Neuronal stem cell (in vitro differentiated cells): Measurements from ENCODE around the gene ST3GAL4.
"Not testable (repeated sequence)": the region's sequence is repeated elsewhere in the genome, so short reads cannot be mapped to it uniquely, and the experiment has no call there.

Experiments
- DNase-seq: peaks from one replicate; pipeline ENCODE4 v3.0.0-alpha.2; 2013; ENCODE audit warnings: low spot score
- H2AFZ ChIP-seq: one replicate; pipeline ENCODE4 v1.6.1; 2013; ENCODE audit warnings: mild to moderate bottlenecking, low read length, inconsistent platforms
- H2AK5ac ChIP-seq: 2 replicates; pipeline ENCODE4 v1.6.1; 2013; ENCODE audit warnings: low read depth, mild to moderate bottlenecking, inconsistent platforms, low read length, moderate library complexity, mixed read lengths
- H2BK120ac ChIP-seq: 2 replicates; pipeline ENCODE4 v1.6.1; 2013; ENCODE audit warnings: low read depth, mild to moderate bottlenecking, inconsistent platforms, low read length, moderate library complexity, mixed read lengths
- H2BK12ac ChIP-seq: one replicate; pipeline ENCODE4 v1.6.1; 2013; ENCODE audit warnings: low read length, inconsistent platforms
- H2BK15ac ChIP-seq: 2 replicates; pipeline ENCODE4 v1.6.1; 2013; ENCODE audit warnings: mild to moderate bottlenecking, low read length, inconsistent platforms, mixed read lengths
- H2BK5ac ChIP-seq: one replicate; pipeline ENCODE4 v1.6.1; 2013; ENCODE audit warnings: inconsistent platforms, mild to moderate bottlenecking, low read length, moderate library complexity
- H3K14ac ChIP-seq: one replicate; pipeline ENCODE4 v1.6.1; 2013; ENCODE audit warnings: low read length, inconsistent platforms
- H3K18ac ChIP-seq: 2 replicates; pipeline ENCODE4 v1.6.1; 2013; ENCODE audit warnings: low read length, inconsistent platforms
- H3K23ac ChIP-seq: 2 replicates; pipeline ENCODE4 v1.6.1; 2013; ENCODE audit warnings: low read depth, mild to moderate bottlenecking, mixed read lengths, low read length, inconsistent platforms; ENCODE audit not compliant: poor library complexity
- H3K27ac ChIP-seq: replicated peaks from 3 replicates; pipeline ENCODE4 v1.5.1; 2013; ENCODE audit warnings: low read length, inconsistent platforms
- H3K27me3 ChIP-seq, 3 experiments: 2 replicates each; pipeline ENCODE4 v1.6.1; 2013; ENCODE audit warnings: low read length in 3 of 3, mild to moderate bottlenecking in 2 of 3, inconsistent platforms in 1 of 3, low read depth in 1 of 3, mixed read lengths in 1 of 3, moderate library complexity in 1 of 3; ENCODE audit not compliant: control insufficient read depth in 3 of 3, insufficient read depth in 3 of 3
- H3K36me3 ChIP-seq, 2 donors: replicated peaks in 1 of 2; 2 replicates each; pipeline ENCODE4 v1.6.1; 2013; ENCODE audit warnings: low read length in 2 of 2; ENCODE audit not compliant: control insufficient read depth in 2 of 2, insufficient read depth in 2 of 2
- H3K4ac ChIP-seq: 2 replicates; pipeline ENCODE4 v1.6.1; 2013; ENCODE audit warnings: inconsistent platforms, mild to moderate bottlenecking, low read length, moderate library complexity
- H3K4me1 ChIP-seq, 2 donors: 1 replicate in 1 of 2; 2 replicates in 1 of 2; pipeline ENCODE4 v1.6.1; 2013; ENCODE audit warnings: low read length in 2 of 2, low read depth in 1 of 2; ENCODE audit not compliant: control insufficient read depth in 2 of 2, insufficient read depth in 1 of 2
- H3K4me2 ChIP-seq: one replicate; pipeline ENCODE4 v1.6.1; 2013; ENCODE audit warnings: mild to moderate bottlenecking, low read length, inconsistent platforms; ENCODE audit not compliant: insufficient read depth, poor library complexity, severe bottlenecking
- H3K4me3 ChIP-seq, 2 donors: 2 replicates each; pipeline ENCODE4 v1.5.1; 2013; ENCODE audit warnings: low read length in 2 of 2, mild to moderate bottlenecking in 2 of 2, inconsistent platforms in 1 of 2, moderate library complexity in 1 of 2
- H3K79me1 ChIP-seq: one replicate; pipeline ENCODE4 v1.6.1; 2013; ENCODE audit warnings: low read depth, mild to moderate bottlenecking, inconsistent platforms, low read length, moderate library complexity
- H3K9ac ChIP-seq: one replicate; pipeline ENCODE4 v1.6.1; 2013; ENCODE audit warnings: mild to moderate bottlenecking, low read depth, low read length, inconsistent platforms; ENCODE audit not compliant: poor library complexity
- H3K9me3 ChIP-seq, 2 donors: replicated peaks in 1 of 2; 2 replicates each; pipeline versions ENCODE3 to v1.6.1; 2013; ENCODE audit warnings: low read length in 2 of 2, mild to moderate bottlenecking in 2 of 2, inconsistent platforms in 1 of 2, low read depth in 1 of 2, mixed read lengths in 1 of 2, moderate library complexity in 1 of 2; ENCODE audit not compliant: control insufficient read depth in 2 of 2, insufficient read depth in 1 of 2
- H4K8ac ChIP-seq: one replicate; pipeline ENCODE4 v1.6.1; 2013; ENCODE audit warnings: low read depth, mild to moderate bottlenecking, inconsistent platforms, low read length, moderate library complexity
- H4K91ac ChIP-seq: one replicate; pipeline ENCODE4 v1.6.1; 2013; ENCODE audit warnings: low read length, low read depth, mild to moderate bottlenecking, inconsistent platforms; ENCODE audit not compliant: poor library complexity
- WGBS, 2 donors: extraction: QIAGEN DNeasy Blood & Tissue Kit; methylation state at CpG; one replicate each; pipeline ENCODE4 v1.1.7; 2013; ENCODE audit warnings: missing lambda C conversion rate in 2 of 2, mixed read lengths in 1 of 2; ENCODE audit not compliant: insufficient read length in 2 of 2, insufficient replicate concordance in 1 of 2; ENCODE audit errors: extremely low coverage in 2 of 2; 5-methylcytosine and 5-hydroxymethylcytosine counted together

Gene ST3GAL4

GRCh38 chr11:126368336-126369119 is 13.0 kb downstream of the ST3GAL4 start:
- DNase-seq, H3K4me3 ChIP-seq, H2BK15ac ChIP-seq, H2BK12ac ChIP-seq, H2AFZ ChIP-seq, H3K9ac ChIP-seq, H2BK120ac ChIP-seq, H3K27ac ChIP-seq, H3K14ac ChIP-seq, H3K23ac ChIP-seq, H3K36me3 ChIP-seq, H4K8ac ChIP-seq, H2BK5ac ChIP-seq, H3K4me2 ChIP-seq, H2AK5ac ChIP-seq, H3K79me1 ChIP-seq, H3K9me3 ChIP-seq, H3K4ac ChIP-seq, H3K27me3 ChIP-seq, H4K91ac ChIP-seq: not testable (repeated sequence)
- no CpG with 5 or more reads among the region's 11 CpGs for WGBS, 2 donors
- Histone ChIP-seq H3K4me1 (peaks cover 4 to 15% of the 10 kb centered on the region in 2 donors), H3K18ac (peak overlapping the region; percentile 35)

- Histone ChIP-seq H3K4ac (no peak overlapping the region), H3K4me3 (no peak overlapping the region), H3K23ac (no peak overlapping the region), H2BK5ac (no peak overlapping the region), H2BK15ac (no peak overlapping the region), H2BK12ac (no peak overlapping the region), H3K18ac (no peak overlapping the region), H3K4me1 (peaks cover 0 to 10% of the 10 kb centered on the region in 2 donors), H2BK120ac (no peak overlapping the region), H4K91ac (no peak overlapping the region), H3K9me3 (no peaks in the 10 kb centered on the region), H3K4me2 (no peak overlapping the region), H4K8ac (no peak overlapping the region), H3K27ac (no peak overlapping the region), H3K9ac (no peak overlapping the region), H3K14ac (no peak overlapping the region), H2AFZ (no peak overlapping the region), H2AK5ac (no peak overlapping the region), H3K27me3 (no peaks in the 10 kb centered on the region), H3K36me3 (no peaks in the 10 kb centered on the region), H3K79me1 (peaks cover 2% of the 10 kb centered on the region)
- no peak for DNase-seq
- WGBS, 2 donors: no CpG with 5 or more reads among the region's 3 CpGs
Observed at GRCh38 chr11:126370016-126370415, 14.5 kb downstream of the ST3GAL4 start.

- no CpG with 5 or more reads among the region's 7 CpGs for WGBS, 2 donors
- no peak overlapping the region for H3K9ac ChIP-seq
- no peak overlapping the region for H2AFZ ChIP-seq
- no peak overlapping the region for H4K8ac ChIP-seq
- no peak for DNase-seq
- no peak overlapping the region for H3K18ac ChIP-seq
- no peak overlapping the region for H2BK120ac ChIP-seq
- H3K23ac ChIP-seq: no peak overlapping the region
- no peak overlapping the region for H2BK5ac ChIP-seq
- H2AK5ac ChIP-seq: no peak overlapping the region
- H2BK12ac ChIP-seq: no peak overlapping the region
- no peak overlapping the region for H3K4me3 ChIP-seq
- H3K27me3 ChIP-seq: no peaks in the 10 kb centered on the region
- H3K9me3 ChIP-seq: no peaks in the 10 kb centered on the region
- peaks cover 2% of the 10 kb centered on the region for H3K79me1 ChIP-seq
- no peaks in the 10 kb centered on the region for H3K36me3 ChIP-seq
- H2BK15ac ChIP-seq: no peak overlapping the region
- peaks cover 0 to 7% of the 10 kb centered on the region in 2 donors for H3K4me1 ChIP-seq
- H3K14ac ChIP-seq: no peak overlapping the region
- no peak overlapping the region for H4K91ac ChIP-seq
- H3K27ac ChIP-seq: no peak overlapping the region
- no peak overlapping the region for H3K4me2 ChIP-seq
- H3K4ac ChIP-seq: no peak overlapping the region
Observed at GRCh38 chr11:126371595-126371994, 16.1 kb downstream of the ST3GAL4 start.

- H3K4me1 ChIP-seq, H3K9ac ChIP-seq, H3K14ac ChIP-seq, H3K18ac ChIP-seq, H3K9me3 ChIP-seq, H2AK5ac ChIP-seq, H3K36me3 ChIP-seq, H3K23ac ChIP-seq, H2BK120ac ChIP-seq, H3K27ac ChIP-seq, H3K27me3 ChIP-seq, H3K4ac ChIP-seq, H3K79me1 ChIP-seq, H2BK15ac ChIP-seq, H3K4me3 ChIP-seq, H2BK12ac ChIP-seq, DNase-seq, H2AFZ ChIP-seq, H3K4me2 ChIP-seq, H4K91ac ChIP-seq, H2BK5ac ChIP-seq: not testable (repeated sequence)
- peak overlapping the region; percentile 43 for H4K8ac ChIP-seq
- WGBS, 2 donors: no CpG with 5 or more reads among the region's 12 CpGs
Observed at GRCh38 chr11:126373389-126374066, 18.0 kb downstream of the ST3GAL4 start.
